Transverse colon (tissue), 4 donors: ENCODE results near the gene TGFB3. TPM values are rescaled to one million over a fixed set of nuclear protein-coding genes. Genes with fewer than 3 reads are reported as not detected.

Source experiments
- DNase-seq: peaks from one replicate; pipeline ENCODE4 v3.0.0-alpha.2; 2019
- H3K27ac ChIP-seq, 4 donors: fragments of 200-600 bp; sonication (generic); 2 replicates each; pipeline ENCODE4 v1.5.1; 2016 to 2018; ENCODE audit warnings: inconsistent platforms in 4 of 4
- H3K27me3 ChIP-seq: fragments of 200-600 bp; sonication (generic); 2 replicates; pipeline ENCODE4 v1.5.1; 2017; ENCODE audit warnings: inconsistent platforms
- H3K36me3 ChIP-seq, 4 donors: fragments of 200-600 bp; sonication (generic); 2 replicates each; pipeline ENCODE4 v1.5.1; 2017 to 2019; ENCODE audit warnings: inconsistent platforms in 4 of 4
- H3K4me1 ChIP-seq, 4 donors: fragments of 200-600 bp; sonication (generic); 2 replicates each; pipeline ENCODE4 v1.5.1; 2017 to 2020; ENCODE audit warnings: inconsistent platforms in 4 of 4
- H3K4me3 ChIP-seq, 4 donors: fragments of 200-600 bp; sonication (generic); 1 replicate in 1 of 4; 2 replicates in 3 of 4; pipeline versions ENCODE4 v1.5.1 to v1.6.1; 2017 to 2019; ENCODE audit warnings: inconsistent platforms in 4 of 4
- H3K9me3 ChIP-seq, 2 donors: fragments of 200-600 bp; sonication (generic); 2 replicates each; pipeline ENCODE4 v1.5.1; 2017 to 2019; ENCODE audit warnings: inconsistent platforms in 2 of 2
- CTCF ChIP-seq, 5 experiments: fragments of 200-600 bp in 3 of 5; fragments of 450-650 bp in 2 of 5; sonication (generic) in 3 of 5; IDR thresholded peaks; 1 replicate in 2 of 5; 2 replicates in 3 of 5; pipeline ENCODE4 v1.5.1; 2016 to 2017; ENCODE audit warnings: antibody characterized with exemption in 5 of 5, inconsistent platforms in 3 of 5, mild to moderate bottlenecking in 2 of 5, moderate library complexity in 1 of 5
- EP300 ChIP-seq: sonication (generic); formaldehyde crosslinking; IDR thresholded peaks from one replicate; pipeline ENCODE4 v1.6.1; 2017; ENCODE audit warnings: antibody characterized with exemption, low read depth
- POLR2A ChIP-seq: fragments of 450-650 bp; IDR thresholded peaks from one replicate; pipeline ENCODE4 v1.6.1; 2016; ENCODE audit warnings: antibody characterized with exemption, mild to moderate bottlenecking, moderate library complexity
- POLR2AphosphoS5 ChIP-seq, 3 donors: sonication (generic); formaldehyde crosslinking; IDR thresholded peaks; one replicate each; pipeline ENCODE4 v1.6.1; 2016; ENCODE audit warnings: antibody characterized with exemption in 3 of 3
- WGBS, 2 donors: methylation state at CpG; one replicate each; pipeline ENCODE4 v1.1.5; 2018; ENCODE audit warnings: low coverage in 1 of 2; 5-methylcytosine and 5-hydroxymethylcytosine counted together
- in situ Hi-C, 4 donors: fragments of 200-750 bp; cut with MboI; loops; one replicate each; pipeline versions ENCODE4 v1.15.0 to v1.15.1; 2017; ENCODE audit warnings: low sequenced_read_pairs in 3 of 4, low pct_ligation_motif_present in 1 of 4, low pct_unique_long_range_greater_than_20kb in 1 of 4
- intact Hi-C: fragments of 100-400 bp; cut with DNase I; formaldehyde crosslinking; loops from one replicate; pipeline ENCODE4 v1.15.1; 2023; ENCODE audit warnings: low total_unique reads
- total RNA-seq, 4 donors: library from RNA; depleted of rRNA; stranded (reverse); fragments of >200 nt; gene quantifications; one replicate each; pipeline ENCODE4 v1.1.0, GENCODE V29; 2016

Gene TGFB3
- total RNA-seq, 4 donors from 2014 or later: 4.4 to 22.5 (median 13.1) TPM

GRCh38 chr14:75917946-75918335 is 63.9 kb downstream of the TGFB3 start:
- Histone ChIP-seq H3K27ac (no peak overlapping the region), H3K36me3 (no peaks in the 10 kb centered on the region), H3K4me3 (no peak overlapping the region), H3K27me3 (no peaks in the 10 kb centered on the region), H3K9me3 (no peaks in the 10 kb centered on the region), H3K4me1 (peaks cover 0 to 7% (median under 1%) of the 10 kb centered on the region in 4 donors)
- no peak for DNase-seq
- in situ Hi-C loops: no loop called here
- no peak for TF ChIP-seq POLR2A
- no peak for TF ChIP-seq CTCF (IDR thresholded peaks at IDR 0.05)
- TF ChIP-seq POLR2AphosphoS5 (IDR thresholded peaks at IDR 0.05): no peak
- TF ChIP-seq EP300: no peak
- 60 to 65% methylated on average over 1 of the region's 1 CpG for WGBS, 2 donors
- intact Hi-C loops: no loop called here

GRCh38 chr14:75917322-75917945 is 64.4 kb downstream of the TGFB3 start:
- peaks cover 0 to 12% (median 3%) of the 10 kb centered on the region in 4 donors for H3K4me1 ChIP-seq
- intact Hi-C loops: no loop called here
- WGBS, 2 donors: 95 to 100% methylated on average over 1 to 10 of the region's 10 CpGs
- H3K4me3 ChIP-seq: no peak overlapping the region
- no peak for DNase-seq
- no peak for TF ChIP-seq CTCF (IDR thresholded peaks at IDR 0.05)
- no peak overlapping the region for H3K27ac ChIP-seq
- no peaks in the 10 kb centered on the region for H3K9me3 ChIP-seq
- no peaks in the 10 kb centered on the region for H3K36me3 ChIP-seq
- in situ Hi-C loops: no loop called here
- no peaks in the 10 kb centered on the region for H3K27me3 ChIP-seq

- no peak overlapping the region for H3K4me3 ChIP-seq
- H3K27me3 ChIP-seq: no peaks in the 10 kb centered on the region
- no peaks in the 10 kb centered on the region for H3K9me3 ChIP-seq
- in situ Hi-C loops (no loop called here), intact Hi-C loops (no loop called here)
- TF ChIP-seq POLR2AphosphoS5 (IDR thresholded peaks at IDR 0.05): no peak
- TF ChIP-seq EP300: no peak
- TF ChIP-seq POLR2A: no peak
- no peak for TF ChIP-seq CTCF (IDR thresholded peaks at IDR 0.05)
- H3K4me1 ChIP-seq: peaks cover 0 to 36% (median 8%) of the 10 kb centered on the region in 4 donors
- no peaks in the 10 kb centered on the region for H3K36me3 ChIP-seq
- no peak overlapping the region for H3K27ac ChIP-seq
- DNase-seq: no peak
- WGBS, 2 donors: 78 to 94% methylated on average over 2 of the region's 2 CpGs
Measured at GRCh38 chr14:75915045-75915444, 66.8 kb downstream of the TGFB3 start.

- peak overlapping the region in 3 of 4 donors; percentile 2 to 35 (median 21) for H3K27ac ChIP-seq
Measured at GRCh38 chr14:75913183-75913582, 68.6 kb downstream of the TGFB3 start.

More at GRCh38 chr14:75913183-75913582, 68.6 kb downstream of the TGFB3 start:
- H3K4me1 ChIP-seq: peaks cover 0 to 39% (median 9%) of the 10 kb centered on the region in 4 donors
- TF ChIP-seq POLR2A (no peak), POLR2AphosphoS5 (IDR thresholded peaks at IDR 0.05) (no peak), CTCF (IDR thresholded peaks at IDR 0.05) (no peak), EP300 (no peak)
- no peak overlapping the region for H3K4me3 ChIP-seq
- H3K27me3 ChIP-seq: no peaks in the 10 kb centered on the region
- intact Hi-C loops (no loop called here), in situ Hi-C loops (no loop called here)
- DNase-seq: no peak
- no peaks in the 10 kb centered on the region for H3K36me3 ChIP-seq
- WGBS, 2 donors: 64 to 67% methylated on average over 2 of the region's 2 CpGs
- H3K9me3 ChIP-seq: no peaks in the 10 kb centered on the region
